Karpas-422 (cell line): ENCODE measurements around the gene TPD52L2. TPM values are rescaled to one million over a fixed set of nuclear protein-coding genes. Genes with fewer than 3 reads are reported as not detected.
A peak's percentile ranks its signal among the peaks of the same experiment; 100 is the strongest.

ENCODE experiments used
- DNase-seq: peaks from one replicate; pipeline ENCODE4 v3.0.0-alpha.2; 2015
- H2AFZ ChIP-seq: fragments of 200-600 bp; sonication (generic); 2 replicates; pipeline ENCODE4 v1.6.1; 2014; ENCODE audit warnings: antibody characterized with exemption, low read length, mixed read lengths
- H3K27ac ChIP-seq: fragments of 200-600 bp; sonication (generic); 2 replicates; pipeline ENCODE4 v1.5.1; 2014; ENCODE audit warnings: mild to moderate bottlenecking, low read length, moderate library complexity
- H3K27me3 ChIP-seq: fragments of 200-600 bp; sonication (generic); 2 replicates; pipeline ENCODE4 v1.6.1; 2014; ENCODE audit warnings: low read length, mixed read lengths
- H3K36me3 ChIP-seq: fragments of 200-600 bp; sonication (generic); 2 replicates; pipeline ENCODE4 v1.6.1; 2014; ENCODE audit warnings: low read length, mixed read lengths; ENCODE audit not compliant: insufficient read depth
- H3K4me1 ChIP-seq: fragments of 200-600 bp; sonication (generic); 2 replicates; pipeline ENCODE4 v1.6.1; 2014; ENCODE audit warnings: mild to moderate bottlenecking, low read length, mixed read lengths
- H3K4me2 ChIP-seq: fragments of 200-600 bp; sonication (generic); 2 replicates; pipeline ENCODE4 v1.6.1; 2014; ENCODE audit warnings: low read length, low read depth, mild to moderate bottlenecking; ENCODE audit not compliant: poor library complexity, severe bottlenecking
- H3K4me3 ChIP-seq: fragments of 200-600 bp; sonication (generic); 2 replicates; pipeline ENCODE4 v1.5.1; 2014; ENCODE audit warnings: mild to moderate bottlenecking, antibody characterized with exemption, low read length, mixed read lengths
- H3K79me2 ChIP-seq: fragments of 200-600 bp; sonication (generic); 2 replicates; pipeline ENCODE4 v1.6.1; 2014; ENCODE audit warnings: mild to moderate bottlenecking, low read length, mixed read lengths
- H3K9ac ChIP-seq: fragments of 200-600 bp; sonication (generic); 2 replicates; pipeline ENCODE4 v1.6.0; 2014; ENCODE audit warnings: low read length
- H3K9me2 ChIP-seq: fragments of 200-600 bp; sonication (generic), shearing (Covaris generic); replicated peaks from 2 replicates; pipeline ENCODE4 v1.6.0; 2014; ENCODE audit warnings: mild to moderate bottlenecking, low read length, moderate library complexity; ENCODE audit not compliant: insufficient read depth
- H3K9me3 ChIP-seq: fragments of 300-700, 200-600 bp; sonication (generic); 2 replicates; pipeline ENCODE4 v1.6.1; 2014; ENCODE audit warnings: low read length, mixed read lengths
- H4K20me1 ChIP-seq: fragments of 200-600 bp; sonication (generic); 2 replicates; pipeline ENCODE4 v1.6.1; 2014; ENCODE audit warnings: mild to moderate bottlenecking, antibody characterized with exemption, low read length, low read depth; ENCODE audit not compliant: insufficient read depth
- total RNA-seq: library from RNA; depleted of rRNA; stranded (reverse); fragments of >200 nt; shearing (Covaris generic); gene quantifications from 2 replicates; pipeline ENCODE4 v1.2.3, GENCODE V29; 2014; ENCODE audit warnings: low replicate concordance

Gene TPD52L2
- total RNA-seq, 1 experiment from 2014 or later, result 25.9 TPM

DNA sequence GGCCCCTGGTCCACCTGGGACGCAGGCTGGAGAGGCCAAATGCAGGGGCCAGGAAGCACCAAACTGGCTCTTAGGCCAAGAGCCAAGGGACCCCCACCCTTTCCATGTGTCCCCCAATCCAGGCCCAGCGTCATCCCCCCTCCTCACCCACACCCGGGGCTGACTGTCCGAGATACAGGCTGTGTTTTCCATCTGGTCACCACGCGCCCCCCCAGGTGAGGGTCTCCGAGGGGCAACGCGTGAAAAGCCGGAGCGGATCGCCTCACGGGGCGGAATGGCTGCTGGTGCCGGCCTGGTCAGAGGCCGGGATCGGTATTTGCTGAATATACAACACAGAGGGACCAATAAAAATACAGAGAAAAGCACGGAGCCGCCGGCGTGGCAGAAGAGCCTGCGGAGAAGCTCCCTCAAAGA lies 9.0 kb upstream of the TPD52L2 start:
- Histone ChIP-seq H3K9ac (no peak overlapping the region), H3K36me3 (no peaks in the 10 kb centered on the region), H4K20me1 (peaks cover 16% of the 10 kb centered on the region), H3K27me3 (no peaks in the 10 kb centered on the region), H3K9me3 (no peaks in the 10 kb centered on the region), H2AFZ (no peak overlapping the region), H3K4me2 (no peak overlapping the region), H3K9me2 (no peaks in the 10 kb centered on the region), H3K4me3 (no peak overlapping the region), H3K27ac (no peak overlapping the region), H3K79me2 (no peaks in the 10 kb centered on the region), H3K4me1 (no peaks in the 10 kb centered on the region)
- no peak for DNase-seq

DNA sequence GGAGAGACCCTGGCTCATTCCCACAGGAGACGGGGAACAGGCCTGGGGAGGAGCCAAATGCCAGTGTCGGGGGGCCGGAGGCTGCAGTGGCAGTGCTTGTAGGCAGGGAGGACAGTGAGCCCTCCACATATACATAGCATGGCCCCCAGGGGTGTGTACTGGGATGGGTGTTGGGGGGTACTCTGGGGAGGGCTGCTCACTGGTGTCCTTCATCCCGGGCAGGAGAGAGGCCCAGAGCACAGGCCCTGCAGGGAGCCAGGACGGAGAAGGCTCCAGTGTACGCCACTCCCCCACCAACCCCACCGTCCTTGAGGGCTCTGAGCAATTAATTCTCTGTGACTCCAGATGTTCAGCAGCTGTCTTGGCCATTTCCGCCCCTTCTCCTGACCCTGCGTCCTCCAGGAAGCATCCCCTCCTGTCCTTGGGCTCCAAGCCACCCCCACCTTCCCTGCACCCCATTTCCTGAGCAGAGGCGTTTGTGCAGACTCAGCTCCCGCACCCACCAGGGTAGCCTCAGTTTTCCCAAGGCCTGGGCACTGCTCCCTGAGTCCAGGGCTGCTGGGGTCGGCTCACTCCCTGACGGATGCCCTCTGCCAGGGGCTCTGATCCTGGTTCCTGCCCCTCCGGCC lies 7.2 kb upstream of the TPD52L2 start:
- DNase-seq, result peak; percentile 46
- H3K27ac ChIP-seq, result no peak overlapping the region

DNA sequence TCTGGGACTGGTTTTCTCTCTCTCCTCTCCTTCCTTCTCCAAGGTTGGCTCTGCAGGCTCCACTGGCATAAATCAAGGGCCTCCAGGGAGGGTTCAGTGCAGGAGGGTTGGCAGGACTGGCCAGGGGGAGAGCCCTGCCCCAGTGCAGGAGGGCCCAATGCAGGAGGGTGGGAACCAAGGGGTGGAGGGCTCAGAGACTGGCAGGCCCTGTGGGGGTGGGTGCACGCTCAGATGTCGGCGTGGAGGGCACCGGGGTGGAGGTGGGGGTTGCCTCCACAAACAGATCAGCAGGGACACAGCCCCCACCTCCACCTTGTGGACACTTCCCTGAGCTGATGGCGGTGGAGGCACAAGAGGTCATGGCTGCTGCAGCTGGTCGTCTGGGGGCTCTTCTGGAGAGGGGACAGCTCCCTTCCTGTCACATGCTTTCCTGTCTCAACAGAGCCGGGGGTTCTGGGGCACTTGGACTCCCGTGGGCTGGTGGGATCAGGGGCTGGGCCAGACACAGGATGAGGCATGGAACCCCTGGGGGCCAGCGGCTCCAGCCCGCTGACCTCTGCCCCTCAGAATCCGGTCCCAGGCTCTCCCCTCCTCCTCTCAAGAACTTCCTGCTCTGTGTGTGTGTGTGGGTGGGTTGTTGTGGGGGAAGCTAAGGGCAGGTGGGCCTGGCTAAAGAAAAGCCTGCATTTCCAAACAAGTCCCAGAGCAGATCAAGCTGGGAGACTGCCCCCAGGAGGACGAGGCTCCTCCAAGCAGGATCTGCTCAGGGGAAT lies 6.5 kb upstream of the TPD52L2 start:
- no peaks in the 10 kb centered on the region for H3K9me2 ChIP-seq
- H3K27me3 ChIP-seq, result no peaks in the 10 kb centered on the region
- H3K27ac ChIP-seq, result no peak overlapping the region
- no peak overlapping the region for H3K4me3 ChIP-seq
- H3K36me3 ChIP-seq, result no peaks in the 10 kb centered on the region
- H3K9ac ChIP-seq, result no peak overlapping the region
- peak; percentile 47 for DNase-seq
- peaks cover 16% of the 10 kb centered on the region for H4K20me1 ChIP-seq
- no peak overlapping the region for H3K4me2 ChIP-seq
- H3K9me3 ChIP-seq, result no peaks in the 10 kb centered on the region
- H2AFZ ChIP-seq, result no peak overlapping the region
- peaks cover 6% of the 10 kb centered on the region for H3K4me1 ChIP-seq
- H3K79me2 ChIP-seq, result peaks cover 5% of the 10 kb centered on the region

More for the DNA sequence above, 7.2 kb upstream of the TPD52L2 start:
- no peaks in the 10 kb centered on the region for H3K4me1 ChIP-seq
- H3K36me3 ChIP-seq, result no peaks in the 10 kb centered on the region
- no peaks in the 10 kb centered on the region for H3K9me3 ChIP-seq
- H3K9me2 ChIP-seq, result no peaks in the 10 kb centered on the region
- H2AFZ ChIP-seq, result no peak overlapping the region
- H3K79me2 ChIP-seq, result no peaks in the 10 kb centered on the region
- H3K4me3 ChIP-seq, result no peak overlapping the region
- no peak overlapping the region for H3K9ac ChIP-seq
- peaks cover 16% of the 10 kb centered on the region for H4K20me1 ChIP-seq
- H3K27me3 ChIP-seq, result no peaks in the 10 kb centered on the region
- H3K4me2 ChIP-seq, result no peak overlapping the region

DNA sequence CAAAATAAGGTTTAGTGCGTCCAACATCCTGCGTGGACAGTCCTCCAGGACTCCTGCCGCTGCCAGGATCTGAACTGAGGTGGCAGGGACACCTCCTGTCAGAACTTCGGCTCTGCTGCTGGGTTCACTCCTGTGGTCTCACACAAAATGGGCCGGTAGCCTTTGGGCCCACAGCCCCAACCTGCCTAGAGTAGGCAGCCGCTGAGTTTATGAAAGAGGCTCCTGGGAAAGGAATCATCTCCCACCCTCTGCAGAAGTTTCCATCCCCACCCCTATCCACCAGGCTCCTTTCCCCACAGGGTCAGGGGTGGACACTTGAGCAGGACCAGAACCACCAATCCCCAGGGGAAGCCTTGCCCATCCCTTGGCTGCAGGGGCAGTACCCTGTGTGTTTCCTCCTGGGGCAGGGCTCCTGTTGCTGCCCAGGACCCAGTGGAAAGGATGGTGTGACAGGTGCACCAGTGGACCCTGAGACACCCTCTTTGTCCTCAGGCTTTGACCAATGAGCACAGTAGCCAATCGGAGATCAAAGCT lies 5.8 kb upstream of the TPD52L2 start:
- Histone ChIP-seq H3K9ac (no peak overlapping the region), H3K9me2 (no peaks in the 10 kb centered on the region), H3K4me3 (no peak overlapping the region), H3K27ac (no peak overlapping the region), H3K79me2 (peaks cover 10% of the 10 kb centered on the region), H3K4me1 (peaks cover 7% of the 10 kb centered on the region), H3K36me3 (no peaks in the 10 kb centered on the region), H3K4me2 (no peak overlapping the region), H2AFZ (no peak overlapping the region), H3K9me3 (no peaks in the 10 kb centered on the region), H4K20me1 (peaks cover 16% of the 10 kb centered on the region), H3K27me3 (no peaks in the 10 kb centered on the region)
- DNase-seq, result no peak

DNA sequence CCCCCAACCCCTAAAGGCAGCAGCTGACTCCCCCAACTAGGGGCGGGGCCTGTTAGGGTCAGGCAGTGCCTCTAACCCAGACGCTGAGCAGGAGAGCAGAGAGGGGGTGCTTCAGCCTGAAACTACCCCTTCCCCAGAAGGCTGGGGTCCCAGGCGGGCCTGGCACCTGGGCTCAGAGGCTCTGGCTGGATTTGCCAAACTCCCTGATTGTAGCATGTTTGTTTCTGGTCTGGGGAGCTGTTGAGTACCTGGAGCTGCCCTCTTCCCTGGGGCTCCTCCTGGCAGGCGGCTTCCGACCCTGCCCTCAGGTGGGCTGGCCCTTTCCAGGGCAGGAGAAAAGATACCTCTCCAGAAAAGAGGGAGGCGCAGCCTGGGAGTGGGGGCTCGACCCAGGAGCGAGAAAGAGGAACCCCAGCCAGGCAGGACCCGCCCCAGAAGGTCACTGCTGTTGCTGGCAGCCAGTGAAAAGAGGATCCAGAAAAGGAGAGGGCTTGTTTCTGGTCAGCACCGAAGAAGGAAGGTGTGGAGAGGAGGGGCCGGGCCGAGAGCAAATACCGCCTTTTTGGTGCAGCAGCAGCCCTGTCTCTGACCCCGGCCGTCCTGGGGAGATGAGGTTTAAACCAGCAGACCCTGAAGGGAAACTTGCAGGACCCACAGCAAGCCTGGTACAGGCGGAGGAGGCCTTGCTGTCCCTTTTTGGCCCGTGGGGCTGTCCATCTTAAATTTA lies 4.6 kb upstream of the TPD52L2 start:
- Histone ChIP-seq H3K27ac (no peak overlapping the region), H4K20me1 (peaks cover 16% of the 10 kb centered on the region), H3K4me1 (peaks cover 7% of the 10 kb centered on the region), H3K9me3 (no peaks in the 10 kb centered on the region), H3K9ac (no peak overlapping the region), H3K9me2 (no peaks in the 10 kb centered on the region), H3K4me2 (no peak overlapping the region), H3K27me3 (no peaks in the 10 kb centered on the region), H3K79me2 (peaks cover 16% of the 10 kb centered on the region), H2AFZ (no peak overlapping the region), H3K36me3 (no peaks in the 10 kb centered on the region), H3K4me3 (no peak overlapping the region)
- DNase-seq, result no peak

DNA sequence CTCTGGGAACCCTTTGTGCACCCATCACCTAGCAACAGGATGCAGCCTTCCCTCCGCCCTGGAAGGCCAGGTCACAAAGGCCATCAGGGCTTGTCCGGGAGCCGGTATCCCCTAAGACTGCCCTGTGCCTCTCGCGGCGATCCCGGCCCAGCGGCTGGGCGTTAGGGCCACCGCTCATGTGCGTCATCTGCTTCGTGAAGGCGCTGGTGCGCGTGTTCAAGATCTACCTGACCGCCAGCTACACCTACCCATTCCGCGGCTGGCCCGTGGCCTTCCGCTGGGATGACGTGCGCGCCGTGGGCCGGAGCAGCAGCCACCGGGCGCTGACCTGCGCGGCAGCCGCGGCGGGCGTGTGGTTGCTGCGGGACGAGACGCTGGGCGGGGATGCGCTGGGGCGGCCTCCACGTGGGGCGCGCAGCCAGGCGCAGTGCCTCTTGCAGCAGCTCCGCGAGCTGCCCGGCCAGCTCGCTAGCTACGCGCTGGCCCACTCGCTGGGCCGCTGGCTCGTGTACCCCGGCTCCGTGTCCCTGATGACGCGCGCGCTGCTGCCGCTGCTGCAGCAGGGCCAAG lies 3.6 kb upstream of the TPD52L2 start, which contains the start of gene ABHD16B:
Gene ABHD16B (plus strand): TSS at position 134 of the 570 bp plus-strand sequence. CDS start 43 bp downstream, at position 177.
- DNase-seq, result no peak
- no peak within 1 kb of the TSS for H3K9ac ChIP-seq
- H3K27me3 ChIP-seq, result no peaks in the 10 kb centered on the region
- H3K27ac ChIP-seq, result no peak within 1 kb of the TSS
- no peaks in the 10 kb centered on the region for H3K9me3 ChIP-seq
- H3K9me2 ChIP-seq, result no peaks in the 10 kb centered on the region
- H3K79me2 ChIP-seq, result peaks cover 26% of the 10 kb centered on the region
- H3K4me1 ChIP-seq, result peaks cover 14% of the 10 kb centered on the region
- no peaks in the 10 kb centered on the region for H3K36me3 ChIP-seq
- H3K4me2 ChIP-seq, result no peak within 1 kb of the TSS
- peaks cover 16% of the 10 kb centered on the region for H4K20me1 ChIP-seq
- no peak within 1 kb of the TSS for H3K4me3 ChIP-seq
- H2AFZ ChIP-seq, result no peak within 1 kb of the TSS

DNA sequence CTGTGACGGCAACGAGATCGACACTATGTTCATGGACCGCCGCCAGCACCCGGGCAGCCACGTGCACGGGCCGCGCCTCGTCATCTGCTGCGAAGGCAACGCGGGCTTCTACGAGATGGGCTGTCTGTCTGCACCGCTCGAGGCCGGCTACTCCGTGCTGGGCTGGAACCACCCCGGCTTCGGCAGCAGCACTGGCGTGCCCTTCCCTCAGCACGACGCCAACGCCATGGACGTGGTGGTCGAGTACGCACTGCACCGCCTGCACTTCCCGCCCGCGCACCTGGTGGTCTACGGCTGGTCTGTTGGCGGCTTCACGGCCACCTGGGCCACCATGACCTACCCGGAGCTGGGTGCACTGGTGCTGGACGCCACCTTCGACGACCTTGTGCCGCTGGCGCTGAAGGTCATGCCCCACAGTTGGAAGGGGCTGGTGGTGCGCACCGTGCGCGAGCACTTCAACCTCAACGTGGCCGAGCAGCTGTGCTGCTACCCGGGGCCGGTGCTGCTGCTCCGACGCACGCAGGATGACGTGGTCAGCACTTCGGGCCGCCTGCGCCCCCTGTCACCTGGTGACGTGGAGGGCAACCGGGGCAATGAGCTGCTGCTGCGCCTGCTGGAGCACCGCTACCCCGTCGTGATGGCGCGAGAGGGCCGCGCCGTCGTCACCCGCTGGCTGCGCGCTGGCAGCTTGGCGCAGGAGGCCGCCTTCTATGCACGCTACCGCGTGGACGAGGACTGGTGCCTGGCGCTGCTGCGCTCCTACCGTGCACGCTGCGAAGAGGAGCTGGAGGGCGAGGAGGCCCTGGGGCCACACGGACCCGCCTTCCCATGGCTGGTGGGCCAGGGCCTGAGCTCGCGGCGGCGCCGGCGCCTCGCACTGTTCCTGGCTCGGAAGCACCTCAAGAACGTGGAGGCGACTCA lies 2.8 kb upstream of the TPD52L2 start:
- H2AFZ ChIP-seq, result no peak overlapping the region

More for the DNA sequence above, 2.8 kb upstream of the TPD52L2 start:
- H3K4me2 ChIP-seq, result no peak overlapping the region
- peaks cover 11% of the 10 kb centered on the region for H4K20me1 ChIP-seq
- peaks cover 34% of the 10 kb centered on the region for H3K79me2 ChIP-seq
- no peaks in the 10 kb centered on the region for H3K27me3 ChIP-seq
- no peak overlapping the region for H3K27ac ChIP-seq
- no peak overlapping the region for H3K4me3 ChIP-seq
- DNase-seq, result no peak
- no peak overlapping the region for H3K9ac ChIP-seq
- peaks cover 18% of the 10 kb centered on the region for H3K4me1 ChIP-seq
- no peaks in the 10 kb centered on the region for H3K36me3 ChIP-seq
- no peaks in the 10 kb centered on the region for H3K9me3 ChIP-seq
- no peaks in the 10 kb centered on the region for H3K9me2 ChIP-seq
